Jurkat, Clone E6-1 (cell line): ENCODE data around the gene EFTUD2.

Experiments used
- DNase-seq: peaks from one replicate; pipeline ENCODE4 v3.0.0-alpha.2; 2011; ENCODE audit warnings: low read depth, low spot score
- H3K4me3 ChIP-seq: 2 replicates; pipeline ENCODE4 v1.5.1; 2011; ENCODE audit warnings: mild to moderate bottlenecking, low read length, control low read depth, moderate library complexity

EFTUD2 gene

GRCh38 chr17:44926821-44927525 is 27.7 kb upstream of the EFTUD2 start:
- H3K4me3 ChIP-seq = no peak overlapping the region
- no peak for DNase-seq

DNA sequence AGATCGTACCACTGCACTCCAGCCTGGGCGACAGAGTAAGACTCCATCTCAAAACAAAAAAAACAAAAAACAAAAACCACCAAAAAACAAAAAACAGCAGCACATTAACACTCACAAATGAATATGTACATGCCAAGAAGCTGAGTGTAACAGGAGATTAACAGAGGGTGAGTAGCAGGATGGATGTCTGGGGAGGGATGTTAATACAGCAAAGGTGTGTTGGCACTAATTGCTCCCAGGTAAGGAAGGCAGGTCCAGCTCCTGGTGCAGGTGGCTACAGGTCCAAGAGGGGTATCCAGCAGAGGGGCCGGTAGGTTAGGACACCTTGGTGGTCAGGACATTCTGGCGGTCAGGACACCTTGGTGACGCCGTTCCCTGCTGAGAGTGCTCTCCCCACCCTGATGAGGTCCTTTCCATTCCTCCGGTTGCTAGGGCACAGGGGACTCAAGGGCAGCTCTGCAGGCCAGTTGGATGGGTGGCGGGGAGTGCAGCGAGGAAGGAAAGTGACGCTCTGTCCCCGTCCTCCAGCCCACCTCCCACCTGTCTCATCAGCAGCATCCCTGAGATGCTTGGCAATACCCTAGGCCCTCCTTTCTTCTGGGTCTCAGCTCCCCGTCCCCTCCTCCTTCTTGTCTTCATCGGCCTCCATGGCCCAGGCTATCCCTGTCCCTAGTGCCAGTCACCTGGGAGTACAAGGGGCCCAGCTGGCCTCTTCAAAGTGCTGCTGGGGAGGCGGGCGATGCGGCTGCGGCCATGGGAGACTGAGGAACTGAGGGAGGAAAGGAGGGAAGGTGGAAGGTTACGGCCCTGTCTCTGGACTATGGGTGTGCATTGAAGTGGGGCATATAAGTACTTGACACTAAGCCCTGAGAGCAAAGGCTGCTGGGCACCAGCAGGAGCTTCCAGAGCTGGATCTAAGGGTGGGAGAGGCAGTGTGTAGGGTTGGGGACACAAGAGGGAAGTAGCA is 26.8 kb upstream of the EFTUD2 start:
- DNase-seq = no peak
- no peak overlapping the region for H3K4me3 ChIP-seq

- no peak for DNase-seq
- H3K4me3 ChIP-seq = no peak overlapping the region
These were observed 24.9 kb upstream of the EFTUD2 start for GRCh38 chr17:44924107-44924544.

GRCh38 chr17:44922746-44923470 is 23.7 kb upstream of the EFTUD2 start:
- no peak for DNase-seq
- H3K4me3 ChIP-seq = no peak overlapping the region

GRCh38 chr17:44922136-44922535 is 22.9 kb upstream of the EFTUD2 start:
- DNase-seq = no peak
- H3K4me3 ChIP-seq = no peak overlapping the region

DNA sequence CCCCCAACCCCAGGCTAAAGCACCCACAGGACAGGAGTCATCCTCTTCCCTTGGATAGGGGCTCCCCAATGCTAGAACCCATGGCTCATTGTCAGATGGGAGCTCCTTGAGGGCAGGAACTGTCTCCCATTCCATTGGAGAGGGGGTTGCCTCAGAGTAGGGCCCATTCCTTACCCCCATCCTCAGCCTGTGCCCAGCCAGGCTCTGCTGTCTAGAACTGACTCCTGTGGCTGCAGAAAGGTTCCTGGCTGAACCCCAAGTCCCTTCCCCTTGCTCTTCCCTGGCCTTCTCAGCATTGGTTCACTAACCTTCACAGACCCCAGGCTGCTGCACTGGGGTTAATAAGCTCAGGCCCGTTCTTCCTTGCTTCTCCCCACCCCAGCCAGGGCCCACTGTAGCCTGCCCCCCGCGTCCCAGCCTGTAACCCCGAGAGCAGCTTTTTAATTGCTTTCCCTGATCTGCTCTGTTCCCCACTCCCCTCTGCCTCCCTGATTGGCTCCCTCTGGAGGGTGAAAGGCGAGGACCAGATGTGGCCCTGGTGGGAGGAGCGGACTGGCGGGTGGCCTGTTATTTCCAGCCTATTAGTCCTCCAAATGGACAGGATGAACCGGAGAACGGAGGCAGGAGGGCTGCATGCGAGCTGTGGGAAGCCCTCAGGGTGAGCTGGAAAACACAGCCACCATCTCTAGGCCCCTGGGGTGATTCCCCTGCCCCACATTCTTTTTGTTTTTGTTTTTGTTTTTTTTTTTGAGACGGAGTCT is 22.1 kb upstream of the EFTUD2 start:
- no peak for DNase-seq
- H3K4me3 ChIP-seq = no peak overlapping the region

- no peak for DNase-seq
These were observed 21.3 kb upstream of the EFTUD2 start for GRCh38 chr17:44920565-44920940.

GRCh38 chr17:44919885-44920564 is 20.8 kb upstream of the EFTUD2 start:
- H3K4me3 ChIP-seq = no peak overlapping the region
- DNase-seq = no peak

More at GRCh38 chr17:44920565-44920940, 21.3 kb upstream of the EFTUD2 start:
- H3K4me3 ChIP-seq = no peak overlapping the region

GRCh38 chr17:44919411-44919810 is 20.2 kb upstream of the EFTUD2 start:
- DNase-seq = no peak
- H3K4me3 ChIP-seq = no peak overlapping the region

- H3K4me3 ChIP-seq = no peak overlapping the region
- DNase-seq = no peak
These were observed 18.8 kb upstream of the EFTUD2 start for GRCh38 chr17:44918006-44918405.

DNA sequence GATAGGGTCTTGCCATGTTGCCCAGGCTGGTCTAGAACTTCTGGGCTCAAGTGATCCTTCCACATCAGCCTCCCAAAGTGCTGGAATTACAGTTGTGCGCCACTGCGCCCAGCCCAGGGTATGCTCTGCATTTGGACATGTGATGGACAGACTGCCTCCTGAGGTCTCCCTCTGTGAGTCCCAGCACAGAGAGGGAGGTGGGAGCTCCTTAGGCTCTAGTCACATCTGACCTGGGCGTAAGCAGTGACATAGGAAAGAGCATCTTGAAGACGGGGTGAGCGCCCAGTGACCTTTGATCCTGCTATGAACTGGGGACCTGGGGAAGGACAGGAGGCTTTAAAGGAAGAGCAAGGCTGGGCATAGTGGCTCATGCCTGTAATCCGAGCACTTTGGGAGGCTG is 18.2 kb upstream of the EFTUD2 start:
- no peak overlapping the region for H3K4me3 ChIP-seq
- DNase-seq = no peak

DNA sequence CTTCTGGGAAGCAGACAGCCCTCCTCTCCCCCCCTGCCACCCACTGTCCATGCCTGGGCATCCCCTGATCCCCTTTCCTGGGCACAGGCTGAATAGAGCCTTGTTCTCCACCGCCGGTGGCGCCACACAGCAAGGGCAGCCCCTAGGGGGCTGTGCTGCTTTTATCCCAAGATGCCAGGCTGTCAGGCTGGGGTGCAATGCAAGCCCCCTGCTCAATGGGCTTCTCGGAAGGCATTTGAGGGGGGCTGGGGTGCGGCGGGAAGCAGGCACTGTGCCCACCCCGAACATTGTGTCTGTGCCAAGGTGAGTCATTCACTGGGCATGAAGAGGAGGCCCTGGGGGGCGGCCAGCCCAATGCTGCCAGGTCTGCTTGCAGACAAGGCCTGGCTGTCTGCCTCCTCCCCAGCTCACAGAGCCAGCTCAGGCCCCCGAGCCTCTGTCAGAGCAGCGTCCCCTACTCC is 17.6 kb upstream of the EFTUD2 start:
- H3K4me3 ChIP-seq = no peak overlapping the region
- DNase-seq = no peak

DNA sequence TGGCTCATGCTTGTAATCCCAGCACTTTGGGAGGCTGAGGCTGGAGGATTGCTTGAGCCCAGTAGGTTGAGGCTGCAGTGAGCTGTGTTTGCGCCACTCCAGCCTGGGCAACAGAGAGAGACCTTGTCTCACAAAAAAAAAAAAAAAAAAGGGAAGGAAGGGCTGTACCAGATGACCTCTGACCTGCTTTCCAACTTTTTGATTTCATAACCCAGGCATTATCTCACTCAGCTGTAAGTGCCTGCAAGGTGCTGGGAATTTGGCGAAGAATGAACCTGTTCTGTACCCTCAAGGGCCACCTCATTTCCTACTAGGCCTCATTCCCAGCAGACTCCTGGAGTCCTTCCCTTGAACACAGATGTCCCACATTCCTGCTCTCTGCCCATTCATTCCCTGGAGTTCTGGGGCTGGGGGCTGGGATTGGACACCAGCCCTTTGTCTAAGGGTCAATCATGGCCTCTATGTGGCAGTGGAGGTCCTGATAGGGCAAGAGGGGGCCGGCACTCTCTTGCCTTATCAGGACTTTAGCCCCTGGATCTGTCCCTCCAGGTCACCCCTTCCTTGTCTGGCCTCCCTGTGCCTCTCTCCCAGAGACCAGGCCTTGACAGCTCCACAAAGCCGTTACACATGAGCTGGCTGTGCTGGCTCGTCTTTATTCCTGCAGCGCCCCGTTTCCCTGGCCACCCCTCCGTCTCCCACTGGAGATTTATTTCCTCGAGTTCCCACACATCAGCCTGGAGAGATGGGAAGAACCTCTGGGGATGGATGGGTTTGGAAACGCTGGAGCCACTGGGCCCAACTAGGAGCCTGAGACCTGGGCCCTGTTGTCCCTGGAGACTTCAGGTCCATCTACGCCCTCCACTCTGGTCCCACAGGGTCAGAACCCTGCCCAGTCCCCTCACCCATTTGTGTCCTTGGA is 16.9 kb upstream of the EFTUD2 start:
- H3K4me3 ChIP-seq = no peak overlapping the region
- DNase-seq = no peak

DNA sequence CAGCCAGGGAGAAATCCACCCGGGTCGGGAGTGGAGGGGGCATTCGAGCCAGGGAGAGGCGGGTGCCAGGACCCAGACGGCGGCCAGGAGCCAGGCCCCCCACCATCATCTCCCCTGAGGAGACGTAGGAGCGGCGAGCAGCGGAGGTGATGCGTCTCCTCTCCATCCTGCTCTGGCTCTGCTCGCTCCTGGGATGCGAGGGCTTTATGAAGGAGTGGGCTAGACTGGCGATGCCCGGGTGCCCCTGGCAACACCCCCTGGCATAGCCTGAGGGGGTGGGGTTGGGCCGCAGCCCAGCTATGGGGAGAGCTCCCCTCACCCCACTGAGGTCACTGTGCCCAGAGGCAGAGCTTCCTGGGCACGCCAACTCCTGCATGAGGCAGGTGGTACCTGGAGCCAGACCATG is 16.1 kb upstream of the EFTUD2 start, which contains the start of gene GFAP:
GFAP (minus strand) TSS at position 180 of the 406 bp plus-strand sequence; CDS start at position 166, 14 bp downstream.
- no peak within 1 kb of the TSS for H3K4me3 ChIP-seq
- no peak for DNase-seq

GRCh38 chr17:44914698-44915271 is 15.5 kb upstream of the EFTUD2 start:
- DNase-seq = no peak
- no peak overlapping the region for H3K4me3 ChIP-seq

DNA sequence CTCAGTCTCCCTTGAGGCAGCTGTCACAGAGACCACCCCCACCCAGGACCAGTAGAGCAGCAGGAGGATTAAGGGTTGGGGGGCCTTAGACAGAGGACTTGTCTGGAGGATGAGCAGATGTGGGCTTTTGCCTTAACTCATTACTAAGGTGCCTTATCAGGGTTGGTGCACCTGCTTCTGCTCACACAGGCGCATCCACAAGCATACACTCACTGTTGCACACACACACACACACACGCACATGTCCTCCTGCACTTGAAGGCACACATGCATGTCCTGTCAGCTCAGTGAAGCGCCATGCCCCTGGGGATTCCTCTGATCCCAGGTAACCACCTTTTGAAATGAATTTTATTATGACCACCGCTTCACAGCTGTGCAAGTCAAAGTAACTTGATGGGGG is 14.9 kb upstream of the EFTUD2 start:
- no peak for DNase-seq
- H3K4me3 ChIP-seq = no peak overlapping the region

- no peak for DNase-seq
- H3K4me3 ChIP-seq = no peak overlapping the region
These were observed 14.4 kb upstream of the EFTUD2 start for GRCh38 chr17:44913676-44914075.
